CD14-positive monocyte (primary cell): ENCODE measurements around the gene FKBP2. TPM values are rescaled to one million over a fixed set of nuclear protein-coding genes. Genes with fewer than 3 reads are reported as not detected.
A peak's percentile ranks its signal among the peaks of the same experiment; 100 is the strongest.

Experiments used
- DNase-seq, 3 donors: peaks; one replicate each; pipeline ENCODE4 v3.0.0-alpha.2; 2011 to 2022
- H2AFZ ChIP-seq: 2 replicates; pipeline ENCODE4 v1.6.0; 2012; ENCODE audit warnings: mild to moderate bottlenecking, low read depth, low read length, inconsistent platforms; ENCODE audit not compliant: insufficient read depth, poor library complexity, severe bottlenecking
- H3K27ac ChIP-seq, 2 donors: 1 replicate in 1 of 2; 2 replicates in 1 of 2; pipeline ENCODE4 v1.5.1; 2012 to 2013; ENCODE audit warnings: low read length in 2 of 2, control low read depth in 1 of 2, inconsistent platforms in 1 of 2, low read depth in 1 of 2, mild to moderate bottlenecking in 1 of 2
- H3K27me3 ChIP-seq, 2 donors: one replicate each; pipeline versions ENCODE4 v1.6.0 to v1.6.1; 2011 to 2013; ENCODE audit warnings: low read length in 2 of 2; ENCODE audit not compliant: control insufficient read depth in 2 of 2, insufficient read depth in 2 of 2
- H3K36me3 ChIP-seq, 2 donors: replicated peaks in 1 of 2; 1 replicate in 1 of 2; 2 replicates in 1 of 2; pipeline versions ENCODE4 v1.5.1 to v1.6.1; 2012 to 2013; ENCODE audit warnings: low read length in 2 of 2, control low read depth in 1 of 2, inconsistent platforms in 1 of 2, mild to moderate bottlenecking in 1 of 2; ENCODE audit not compliant: insufficient read depth in 2 of 2, control insufficient read depth in 1 of 2
- H3K4me1 ChIP-seq, 2 donors: 1 replicate in 1 of 2; 2 replicates in 1 of 2; pipeline versions ENCODE4 v1.5.1 to v1.6.1; 2012 to 2013; ENCODE audit warnings: low read length in 2 of 2, control low read depth in 1 of 2, inconsistent platforms in 1 of 2, mild to moderate bottlenecking in 1 of 2, moderate library complexity in 1 of 2; ENCODE audit not compliant: insufficient read depth in 2 of 2, control insufficient read depth in 1 of 2
- H3K4me2 ChIP-seq: replicated peaks from 2 replicates; pipeline ENCODE3; 2012; ENCODE audit warnings: low read length, moderate library complexity, mild to moderate bottlenecking; ENCODE audit not compliant: poor library complexity, severe bottlenecking; ENCODE audit errors: extremely low read depth
- H3K4me3 ChIP-seq, 3 experiments: fragments of 200-600 bp in 1 of 3; sonication (generic) in 1 of 3; replicated peaks in 1 of 3; 1 replicate in 2 of 3; 2 replicates in 1 of 3; pipeline ENCODE4 v1.5.1; 2011 to 2013; ENCODE audit warnings: low read length in 3 of 3, mild to moderate bottlenecking in 3 of 3, control low read depth in 2 of 3, low read depth in 2 of 3, inconsistent platforms in 1 of 3, moderate library complexity in 1 of 3
- H3K79me2 ChIP-seq: 2 replicates; pipeline ENCODE4 v1.6.0; 2012; ENCODE audit warnings: mild to moderate bottlenecking, control low read depth, inconsistent platforms, low read length, moderate library complexity; ENCODE audit not compliant: insufficient read depth
- H3K9ac ChIP-seq: 2 replicates; pipeline ENCODE4 v1.6.0; 2017; ENCODE audit warnings: low read length, mild to moderate bottlenecking; ENCODE audit not compliant: insufficient read depth, poor library complexity, severe bottlenecking
- H3K9me3 ChIP-seq, 2 donors: replicated peaks in 1 of 2; 1 replicate in 1 of 2; 2 replicates in 1 of 2; pipeline versions ENCODE4 v1.5.1 to v1.6.1; 2012 to 2013; ENCODE audit warnings: low read length in 2 of 2, control low read depth in 1 of 2; ENCODE audit not compliant: control insufficient read depth in 1 of 2, insufficient read depth in 1 of 2
- H4K20me1 ChIP-seq: 2 replicates; pipeline ENCODE4 v1.6.0; 2012; ENCODE audit warnings: mild to moderate bottlenecking, low read length, control low read depth, moderate library complexity; ENCODE audit not compliant: insufficient read depth
- H3K27ac Mint-ChIP-seq, 7 donors: one replicate each; pipeline ENCODE4 v1.8.0; 2020; ENCODE audit warnings: mild to moderate bottlenecking in 7 of 7, mixed read lengths in 7 of 7, moderate library complexity in 6 of 7, inconsistent platforms in 2 of 7
- H3K27me3 Mint-ChIP-seq, 3 donors: one replicate each; pipeline ENCODE4 v1.8.0; 2021 to 2022; ENCODE audit warnings: low read depth in 3 of 3, mild to moderate bottlenecking in 3 of 3, mixed read lengths in 3 of 3, moderate library complexity in 3 of 3, inconsistent platforms in 1 of 3
- H3K36me3 Mint-ChIP-seq, 2 donors: one replicate each; pipeline ENCODE4 v1.8.0; 2020; ENCODE audit warnings: mixed read lengths in 2 of 2, inconsistent platforms in 1 of 2, mild to moderate bottlenecking in 1 of 2
- H3K4me1 Mint-ChIP-seq: one replicate; pipeline ENCODE4 v1.8.0; 2020; ENCODE audit warnings: mild to moderate bottlenecking, mixed read lengths
- H3K4me3 Mint-ChIP-seq, 2 donors: one replicate each; pipeline ENCODE4 v1.8.0; 2020; ENCODE audit warnings: mild to moderate bottlenecking in 2 of 2, mixed read lengths in 2 of 2, moderate library complexity in 1 of 2
- H3K9me3 Mint-ChIP-seq, 7 donors: one replicate each; pipeline ENCODE4 v1.8.0; 2020 to 2022; ENCODE audit warnings: mixed read lengths in 7 of 7, mild to moderate bottlenecking in 6 of 7, moderate library complexity in 6 of 7, inconsistent platforms in 2 of 7
- CTCF ChIP-seq: fragments of 200-600 bp; IDR thresholded peaks from one replicate; pipeline ENCODE4 v1.8.0; 2022; ENCODE audit warnings: antibody characterized with exemption, mild to moderate bottlenecking
- WGBS: methylation state at CpG from one replicate; pipeline ENCODE4 v1.1.5; 2013; ENCODE audit warnings: missing lambda C conversion rate; ENCODE audit not compliant: insufficient coverage; 5-methylcytosine and 5-hydroxymethylcytosine counted together
- intact Hi-C, 2 donors: fragments of 100-400 bp; cut with micrococcal nuclease; formaldehyde crosslinking; loops; one replicate each; pipeline versions ENCODE4 v1.15.0 to v1.15.1; 2023
- polyA plus RNA-seq, 3 donors: library from polyadenylated mRNA; depleted of rRNA in 1 of 3; unstranded in 2 of 3; stranded (reverse) in 1 of 3; fragments of 300-500 nt in 2 of 3; fragments of >200 nt in 1 of 3; fragmentation: Illumina TruSeq in 2 of 3; gene quantifications; 1 replicate in 2 of 3; 2 replicates in 1 of 3; pipeline ENCODE4 v1.2.3, GENCODE V29; 2012 to 2021

Gene FKBP2
- polyA plus RNA-seq, 3 donors, result 38.9 to 80.7 (median 71.1) TPM

GRCh38 chr11:64253481-64253880 is 12.6 kb downstream of the FKBP2 start:
- peaks cover 31 to 42% of the 10 kb centered on the region in 2 donors for H3K36me3 ChIP-seq
- TF ChIP-seq CTCF, result no peak
- peaks cover 18% of the 10 kb centered on the region for H3K79me2 ChIP-seq
- H3K9me3 ChIP-seq, result no peaks in the 10 kb centered on the region
- H2AFZ ChIP-seq, result no peak overlapping the region
- peaks cover 28% of the 10 kb centered on the region for H4K20me1 ChIP-seq
- peak overlapping the region; percentile 98 for H3K4me2 ChIP-seq
- peaks cover 3 to 10% (median 8%) of the 10 kb centered on the region in 3 donors for H3K27me3 Mint-ChIP-seq
- 78% methylated on average over 2 of the region's 5 CpGs for WGBS
- H3K4me1 ChIP-seq, result peaks cover 25 to 36% of the 10 kb centered on the region in 2 donors
- no peaks in the 10 kb centered on the region for H3K27me3 ChIP-seq
- H3K4me3 ChIP-seq, result no peak overlapping the region
- peaks cover 28% of the 10 kb centered on the region for H3K4me1 Mint-ChIP-seq
- H3K27ac ChIP-seq, result no peak overlapping the region
- no peak for DNase-seq
- H3K27ac Mint-ChIP-seq, result peak overlapping the region in 3 of 7 donors; percentile 26 to 50 (median 38)
- H3K4me3 Mint-ChIP-seq, result peak overlapping the region in 1 of 2 donors; percentile 43
- no peak overlapping the region for H3K9ac ChIP-seq
- peaks cover 0 to 1% (median 0%) of the 10 kb centered on the region in 7 donors for H3K9me3 Mint-ChIP-seq
- intact Hi-C loops, result loop anchor here (2.0 to 5.0 kb wide), 2 partner anchors 15 to 34 kb away; partner anchors contain the start of gene GPR137 (in 1 of the 2)
- H3K36me3 Mint-ChIP-seq, result peaks cover 29 to 43% of the 10 kb centered on the region in 2 donors

GRCh38 chr11:64254326-64254725 is 13.4 kb downstream of the FKBP2 start:
- 98% methylated on average over 5 of the region's 7 CpGs for WGBS
- no peak for DNase-seq
- Mint-ChIP-seq H3K9me3 (peaks cover 0 to 1% (median 0%) of the 10 kb centered on the region in 7 donors), H3K4me3 (no peak overlapping the region), H3K27me3 (peaks cover 3 to 10% (median 5%) of the 10 kb centered on the region in 3 donors), H3K27ac (peak overlapping the region in 2 of 7 donors; percentile 30 to 57), H3K4me1 (peaks cover 28% of the 10 kb centered on the region), H3K36me3 (peaks cover 35 to 51% of the 10 kb centered on the region in 2 donors)
- Histone ChIP-seq H3K36me3 (peaks cover 40 to 51% of the 10 kb centered on the region in 2 donors), H3K27ac (no peak overlapping the region), H3K4me2 (no peak overlapping the region), H3K27me3 (no peaks in the 10 kb centered on the region), H3K4me3 (no peak overlapping the region), H3K9ac (no peak overlapping the region), H4K20me1 (peaks cover 28% of the 10 kb centered on the region), H3K9me3 (no peaks in the 10 kb centered on the region), H2AFZ (no peak overlapping the region), H3K79me2 (peaks cover 18% of the 10 kb centered on the region), H3K4me1 (peaks cover 25 to 36% of the 10 kb centered on the region in 2 donors)
- intact Hi-C loops, result loop anchor here in 1 of 2 donors (5.0 kb wide), 1 partner anchor 33 kb away; the partner anchor contains the start of gene GPR137
- TF ChIP-seq CTCF, result no peak
